LNCaP clone FGC (cell line): Measurements from ENCODE around the gene RASGRP2.

Source experiments
- DNase-seq: peaks from one replicate; pipeline ENCODE4 v3.0.0-alpha.2; 2011; ENCODE audit warnings: low read depth
- H3K4me3 ChIP-seq: 2 replicates; pipeline ENCODE4 v1.5.1; 2011; ENCODE audit warnings: mild to moderate bottlenecking, low read depth, low read length, control low read depth
- CTCF ChIP-seq: IDR thresholded peaks from 2 replicates; pipeline ENCODE4 v1.5.1; 2012; ENCODE audit warnings: mild to moderate bottlenecking; ENCODE audit not compliant: control insufficient read depth, insufficient read depth; ENCODE audit errors: extremely low read depth

The RASGRP2 gene

GRCh38 chr11:64770120-64770519, 26.2 kb upstream of the RASGRP2 start:
- no peak for TF ChIP-seq CTCF
- DNase-seq: no peak
- H3K4me3 ChIP-seq: no peak overlapping the region

- DNase-seq: no peak
- no peak overlapping the region for H3K4me3 ChIP-seq
- no peak for TF ChIP-seq CTCF
Observed at GRCh38 chr11:64769283-64769682, 25.3 kb upstream of the RASGRP2 start.

GRCh38 chr11:64768300-64768694, 24.4 kb upstream of the RASGRP2 start:
- no peak overlapping the region for H3K4me3 ChIP-seq
- TF ChIP-seq CTCF: no peak
- DNase-seq: no peak

GRCh38 chr11:64767344-64768299, 23.7 kb upstream of the RASGRP2 start:
- peak; percentile 39 for DNase-seq
- TF ChIP-seq CTCF: peak; percentile 78
- no peak overlapping the region for H3K4me3 ChIP-seq

GRCh38 chr11:64766881-64767280, 22.9 kb upstream of the RASGRP2 start:
- DNase-seq: no peak
- no peak for TF ChIP-seq CTCF
- H3K4me3 ChIP-seq: no peak overlapping the region

- no peak for TF ChIP-seq CTCF
- DNase-seq: no peak
- H3K4me3 ChIP-seq: no peak overlapping the region
Observed at GRCh38 chr11:64765851-64766665, 22.1 kb upstream of the RASGRP2 start.
